C4-2B (cell line): ENCODE data around the gene LRRC28.

ENCODE experiments used
- CTCF ChIP-seq: fragments of 450-650 bp; conservative IDR thresholded peaks from 2 replicates; pipeline ENCODE4 v1.5.1; 2017; ENCODE audit warnings: mild to moderate bottlenecking
- ZFX ChIP-seq: fragments of 450-650 bp; IDR thresholded peaks from 2 replicates; pipeline ENCODE4 v1.6.1; 2017

DNA sequence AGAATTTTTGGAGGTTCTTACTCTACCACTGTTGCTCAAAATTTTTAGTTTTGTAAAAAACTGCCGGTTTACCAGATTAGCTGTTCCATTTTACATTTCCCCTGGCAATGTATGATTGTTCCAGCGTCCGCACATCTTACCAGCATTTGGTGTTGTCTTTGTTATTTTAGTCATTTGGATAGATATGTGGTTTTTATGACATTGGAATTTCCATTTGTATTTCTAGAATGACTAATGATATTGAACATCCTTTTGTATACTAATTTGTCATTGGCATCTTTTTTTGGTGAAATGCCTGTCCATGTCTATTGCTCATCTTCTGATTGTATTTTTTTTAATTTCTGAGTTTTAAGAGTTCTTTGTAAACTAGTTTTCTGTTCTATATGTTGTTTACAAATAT lies 28.5 kb downstream of the LRRC28 start:
- TF ChIP-seq CTCF, result no peak
- no peak for TF ChIP-seq ZFX
